ENCODE data around the gene RABL3. TPM values are rescaled to one million over a fixed set of nuclear protein-coding genes. Genes with fewer than 3 reads are reported as not detected.
A peak's percentile ranks its signal among the peaks of the same experiment; 100 is the strongest.

RABL3 gene
- polyA plus RNA-seq, 1 of the 3 experiments (the other 2 are of a cell fraction), result 2.2 TPM

DNA sequence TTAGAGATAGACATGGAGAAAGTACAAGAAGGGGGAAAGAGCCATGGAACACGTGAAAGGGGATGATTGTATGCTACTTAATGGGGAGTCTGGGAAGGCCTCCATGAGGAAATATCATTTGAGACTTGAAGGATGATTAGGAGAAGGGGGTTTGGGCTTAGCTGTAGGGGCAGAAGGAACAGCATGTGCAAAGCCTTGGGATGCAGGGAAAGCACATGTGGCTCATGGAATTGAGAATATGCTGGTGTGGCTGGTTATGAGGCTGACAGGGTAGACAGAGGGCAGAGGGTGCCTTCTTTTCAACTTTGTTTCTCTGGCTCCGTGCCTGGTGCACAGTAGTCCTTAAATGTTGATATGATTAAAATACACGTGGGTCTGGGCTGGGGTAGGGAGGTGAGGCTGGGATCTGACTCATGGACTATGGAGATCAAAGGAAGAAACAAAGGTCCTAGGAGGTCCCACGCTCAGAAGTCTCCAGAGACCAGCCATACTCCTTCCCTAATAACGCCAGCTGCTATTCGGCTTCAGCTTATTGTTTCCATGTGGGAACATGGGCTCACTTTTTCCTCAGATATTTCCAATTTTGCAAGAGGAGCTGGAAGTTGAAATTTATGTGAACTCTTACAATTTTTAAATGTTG is 1.4 kb upstream of the RABL3 start:
- peak overlapping the region in 1 of 2 experiments; percentile 88; a peak in 2 of 4 replicates for H3K27ac ChIP-seq (ENCODE audit: low read depth in 2 of 2, low read length in 1 of 2)
- ChIA-PET POLR2A (no interaction called here), CTCF (interaction anchor here (0.7 to 2.8 kb wide), 3 partner anchors 28 to 176 kb away, joined by 3 to 8 read pairs (median 8); no protein-coding TSS in a partner anchor)
- H3K79me2 ChIP-seq (ENCODE audit: insufficient read depth), result peaks cover 87% of the 10 kb centered on the region
- H3K9me2 ChIP-seq, result no peaks in the 10 kb centered on the region
- peak overlapping the region; percentile 86 for H2AFZ ChIP-seq (ENCODE audit: low read depth)
- no peaks in the 10 kb centered on the region for H3K9me3 ChIP-seq
- TF ChIP-seq TCF12 (IDR thresholded peaks at IDR 0.05), result no peak
- no peak for TF ChIP-seq CHD2 (IDR thresholded peaks at IDR 0.05; ENCODE audit: low read length, partially characterized antibody)
- peaks cover 0 to 10% of the 10 kb centered on the region in 2 experiments for H3K36me3 ChIP-seq (replicated peaks in 1 of 2; ENCODE audit: control insufficient read depth in 1 of 2, insufficient read depth in 2 of 2, low read length in 1 of 2)
- no peaks in the 10 kb centered on the region for H4K20me1 ChIP-seq (ENCODE audit: insufficient read depth)
- peak overlapping the region; percentile 88 for H3K9ac ChIP-seq
- no peaks in the 10 kb centered on the region for H3F3A ChIP-seq (replicated peaks; ENCODE audit: insufficient read depth)
- no peaks in the 10 kb centered on the region for H3K27me3 ChIP-seq (ENCODE audit: insufficient read depth)
- WGBS (ENCODE audit: low lambda C conversion rate), result 55% methylated on average over 5 of the region's 6 CpGs
- DNase-seq, result no peak
- H3K4me1 ChIP-seq (ENCODE audit: control insufficient read depth in 1 of 2, insufficient read depth in 2 of 2, low read depth in 1 of 2, low read length in 1 of 2), result peaks cover 7 to 8% of the 10 kb centered on the region in 2 experiments; a peak in 3 of 4 replicates
- peak overlapping the region; percentile 91 to 98 for H3K4me3 ChIP-seq (ENCODE audit: low read depth in 2 of 2, low read length in 1 of 2)
- H3K4me2 ChIP-seq, result peak overlapping the region; percentile 93

- Histone ChIP-seq H3K27me3 (ENCODE audit: insufficient read depth) (no peaks in the 10 kb centered on the region), H3K79me2 (ENCODE audit: insufficient read depth) (peaks cover 80% of the 10 kb centered on the region), H3F3A (replicated peaks; ENCODE audit: insufficient read depth) (no peaks in the 10 kb centered on the region), H3K9ac (peak overlapping the region; percentile 88), H3K4me3 (ENCODE audit: low read depth in 2 of 2, low read length in 1 of 2) (peak overlapping the region; percentile 91 to 98), H3K4me1 (ENCODE audit: control insufficient read depth in 1 of 2, insufficient read depth in 2 of 2, low read depth in 1 of 2, low read length in 1 of 2) (peaks cover 7 to 8% of the 10 kb centered on the region in 2 experiments; a peak in 3 of 4 replicates), H3K27ac (ENCODE audit: low read depth in 2 of 2, low read length in 1 of 2) (peak overlapping the region; percentile 81 to 88), H3K36me3 (replicated peaks in 1 of 2; ENCODE audit: control insufficient read depth in 1 of 2, insufficient read depth in 2 of 2, low read length in 1 of 2) (peaks cover 0 to 14% of the 10 kb centered on the region in 2 experiments), H3K4me2 (peak overlapping the region; percentile 93), H3K9me2 (no peaks in the 10 kb centered on the region), H2AFZ (ENCODE audit: low read depth) (peak overlapping the region; percentile 86), H4K20me1 (ENCODE audit: insufficient read depth) (no peaks in the 10 kb centered on the region), H3K9me3 (no peaks in the 10 kb centered on the region)
- no peak for DNase-seq
- under 1% methylated on average over 25 of the region's 26 CpGs for WGBS (ENCODE audit: low lambda C conversion rate)
- CTCF ChIA-PET, result interaction anchor here (0.7 to 2.8 kb wide), 4 partner anchors 28 to 175 kb away, joined by 3 to 8 read pairs (median 6); no protein-coding TSS in a partner anchor
- TF ChIP-seq RXRA (IDR thresholded peaks at IDR 0.05; ENCODE audit: borderline replicate concordance, low read depth) (no peak), FOXM1 (IDR thresholded peaks at IDR 0.05; ENCODE audit: low read depth) (no peak), NFIC (IDR thresholded peaks at IDR 0.05; ENCODE audit: borderline replicate concordance) (no peak), SIN3A (IDR thresholded peaks at IDR 0.05; ENCODE audit: borderline replicate concordance, low read depth, low read length) (no peak), PBX3 (IDR thresholded peaks at IDR 0.05) (no peak), SMC3 (IDR thresholded peaks at IDR 0.05; ENCODE audit: low read depth, low read length) (peak; percentile 11; the same call in 1 of the 2 replicates), MXI1 (IDR thresholded peaks at IDR 0.05; ENCODE audit: low read depth, low read length) (peak; percentile 7; the same call in 1 of the 2 replicates), GABPA (IDR thresholded peaks at IDR 0.05; ENCODE audit: low read depth) (no peak), RFX5 (IDR thresholded peaks at IDR 0.05; ENCODE audit: low read length) (no peak)
- TF ChIP-seq, protein P1, sequence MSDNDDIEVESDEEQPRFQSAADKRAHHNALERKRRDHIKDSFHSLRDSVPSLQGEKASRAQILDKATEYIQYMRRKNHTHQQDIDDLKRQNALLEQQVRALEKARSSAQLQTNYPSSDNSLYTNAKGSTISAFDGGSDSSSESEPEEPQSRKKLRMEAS (IDR thresholded peaks at IDR 0.05; ENCODE audit: low read depth), result no peak; the same call in 1 of the 2 replicates
- TF ChIP-seq, protein P2, sequence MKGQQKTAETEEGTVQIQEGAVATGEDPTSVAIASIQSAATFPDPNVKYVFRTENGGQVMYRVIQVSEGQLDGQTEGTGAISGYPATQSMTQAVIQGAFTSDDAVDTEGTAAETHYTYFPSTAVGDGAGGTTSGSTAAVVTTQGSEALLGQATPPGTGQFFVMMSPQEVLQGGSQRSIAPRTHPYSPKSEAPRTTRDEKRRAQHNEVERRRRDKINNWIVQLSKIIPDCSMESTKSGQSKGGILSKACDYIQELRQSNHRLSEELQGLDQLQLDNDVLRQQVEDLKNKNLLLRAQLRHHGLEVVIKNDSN (IDR thresholded peaks at IDR 0.05; ENCODE audit: borderline replicate concordance, low read depth), result no peak
- POLR2A ChIA-PET, result interaction anchor here (0.6 to 1.2 kb wide), 4 partner anchors 142 to 175 kb away, joined by 3 to 7 read pairs (median 5); partner anchors contain the start of gene NDUFB4
Measured at GRCh38 chr3:120742849-120743365, 591 bp upstream of the RABL3 start.
